Measurements from ENCODE around the gene MARF1. TPM values are rescaled to one million over a fixed set of nuclear protein-coding genes. Genes with fewer than 3 reads are reported as not detected.
A peak's percentile ranks its signal among the peaks of the same experiment; 100 is the strongest.

MARF1 gene
- total and polyA plus RNA-seq, 9 of the 15 experiments (the other 6 are each of a cell fraction or from before 2014, with no cell fraction given) = 4.7 to 33.2 (median 11.7) TPM

DNA sequence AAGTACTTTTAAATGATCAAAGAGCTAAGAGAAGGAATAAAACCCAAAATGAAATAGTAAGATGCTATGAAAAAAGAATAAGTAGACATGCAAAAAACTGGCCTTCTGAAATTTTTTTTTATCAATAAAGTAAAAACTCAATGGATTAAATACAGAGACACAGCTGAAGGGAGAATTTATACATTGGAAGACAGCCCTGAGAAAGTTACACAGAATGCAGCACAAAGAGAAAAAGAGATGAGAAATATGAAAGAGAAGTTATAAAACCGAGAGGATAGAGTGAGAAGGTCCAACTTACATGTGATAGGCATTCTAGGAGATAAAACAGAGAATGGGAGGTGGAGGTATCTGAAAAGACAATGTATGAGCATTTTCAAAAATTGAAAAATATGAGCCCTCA, 57.0 kb downstream of the MARF1 start:
- Histone ChIP-seq H3K4me2 (ENCODE audit: insufficient read depth, low read length) (no peak overlapping the region), H3K9me3 (replicated peaks; ENCODE audit: control insufficient read depth, insufficient read depth, low read depth, low read length) (peaks cover 2% of the 10 kb centered on the region; the same call in 1 of the 2 replicates), H4K20me1 (replicated peaks; ENCODE audit: control insufficient read depth, insufficient read depth, low read length) (no peaks in the 10 kb centered on the region), H3K79me2 (ENCODE audit: control insufficient read depth, insufficient read depth, low read length) (no peaks in the 10 kb centered on the region), H3K27me3 (ENCODE audit: control insufficient read depth in 2 of 2, insufficient read depth in 2 of 2, low read length in 2 of 2) (no peaks in the 10 kb centered on the region), H3K4me3 (no peak overlapping the region), H3K4me1 (replicated peaks in 1 of 2; ENCODE audit: control insufficient read depth in 2 of 2, insufficient read depth in 2 of 2, low read length in 2 of 2) (peaks cover 17 to 18% of the 10 kb centered on the region in 2 experiments), H3K27ac (ENCODE audit: extremely low read depth, low read depth, low read length) (no peak overlapping the region), H2AFZ (ENCODE audit: low read depth, low read length) (no peak overlapping the region), H3K9me1 (ENCODE audit: control insufficient read depth, insufficient read depth, low read length) (no peaks in the 10 kb centered on the region), H3K9ac (ENCODE audit: insufficient read depth in 1 of 2, low read depth in 2 of 2, low read length in 2 of 2) (no peak overlapping the region), H3K36me3 (ENCODE audit: control insufficient read depth, insufficient read depth, low read length) (no peaks in the 10 kb centered on the region)
- ChIA-PET POLR2A (interaction anchor here (2.6 kb wide), 1 partner anchor 9 kb away, joined by 12 read pairs; no protein-coding TSS in a partner anchor), CTCF (ENCODE audit: low intra/inter-chr PET ratio) (no interaction called here)
- DNase-seq (ENCODE audit: extremely low read depth in 1 of 4, low spot score in 3 of 4) = no peak
- in situ Hi-C loops (cut with MboI) = no loop called here
- TF ChIP-seq ZNF778 (CRISPR knock-in tag; IDR thresholded peaks at IDR 0.05) (no peak), TRIM28 (IDR thresholded peaks at IDR 0.05) (peak; percentile 84), TRIM24 (IDR thresholded peaks at IDR 0.05) (peak; percentile 37 to 68; a peak in 3 of 4 replicates), CHD1 (IDR thresholded peaks at IDR 0.05; ENCODE audit: low read length) (no peak), CBX3 (IDR thresholded peaks at IDR 0.05; ENCODE audit: borderline replicate concordance in 1 of 2, low read length in 2 of 2) (peak in 1 of 2 experiments; percentile 89; a peak in 2 of 3 replicates), SMARCA5 (IDR thresholded peaks at IDR 0.05) (peak; percentile 56; the same call in 1 of the 2 replicates), RBM25 (IDR thresholded peaks at IDR 0.05; ENCODE audit: low read depth, low read length, severe bottlenecking) (peak; percentile 58), CBX5 (IDR thresholded peaks at IDR 0.05; ENCODE audit: borderline replicate concordance, low read depth) (0 out of 2 replicates have a peak, but pooled peaks have one; percentile 22)
- TF ChIP-seq, protein P1, sequence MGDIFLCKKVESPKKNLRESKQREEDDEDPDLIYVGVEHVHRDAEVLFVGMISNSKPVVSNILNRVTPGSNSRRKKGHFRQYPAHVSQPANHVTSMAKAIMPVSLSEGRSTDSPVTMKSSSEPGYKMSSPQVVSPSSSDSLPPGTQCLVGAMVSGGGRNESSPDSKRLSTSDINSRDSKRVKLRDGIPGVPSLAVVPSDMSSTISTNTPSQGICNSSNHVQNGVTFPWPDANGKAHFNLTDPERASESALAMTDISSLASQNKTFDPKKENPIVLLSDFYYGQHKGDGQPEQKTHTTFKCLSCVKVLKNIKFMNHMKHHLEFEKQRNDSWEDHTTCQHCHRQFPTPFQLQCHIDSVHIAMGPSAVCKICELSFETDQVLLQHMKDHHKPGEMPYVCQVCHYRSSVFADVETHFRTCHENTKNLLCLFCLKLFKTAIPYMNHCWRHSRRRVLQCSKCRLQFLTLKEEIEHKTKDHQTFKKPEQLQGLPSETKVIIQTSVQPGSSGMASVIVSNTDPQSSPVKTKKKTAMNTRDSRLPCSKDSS (IDR thresholded peaks at IDR 0.05; ENCODE audit: low read depth, partially characterized antibody) = peak; percentile 92
- TF ChIP-seq, protein P2, sequence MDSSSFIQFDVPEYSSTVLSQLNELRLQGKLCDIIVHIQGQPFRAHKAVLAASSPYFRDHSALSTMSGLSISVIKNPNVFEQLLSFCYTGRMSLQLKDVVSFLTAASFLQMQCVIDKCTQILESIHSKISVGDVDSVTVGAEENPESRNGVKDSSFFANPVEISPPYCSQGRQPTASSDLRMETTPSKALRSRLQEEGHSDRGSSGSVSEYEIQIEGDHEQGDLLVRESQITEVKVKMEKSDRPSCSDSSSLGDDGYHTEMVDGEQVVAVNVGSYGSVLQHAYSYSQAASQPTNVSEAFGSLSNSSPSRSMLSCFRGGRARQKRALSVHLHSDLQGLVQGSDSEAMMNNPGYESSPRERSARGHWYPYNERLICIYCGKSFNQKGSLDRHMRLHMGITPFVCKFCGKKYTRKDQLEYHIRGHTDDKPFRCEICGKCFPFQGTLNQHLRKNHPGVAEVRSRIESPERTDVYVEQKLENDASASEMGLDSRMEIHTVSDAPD (CRISPR knock-in tag; IDR thresholded peaks at IDR 0.05) = no peak
- TF ChIP-seq, protein P3, sequence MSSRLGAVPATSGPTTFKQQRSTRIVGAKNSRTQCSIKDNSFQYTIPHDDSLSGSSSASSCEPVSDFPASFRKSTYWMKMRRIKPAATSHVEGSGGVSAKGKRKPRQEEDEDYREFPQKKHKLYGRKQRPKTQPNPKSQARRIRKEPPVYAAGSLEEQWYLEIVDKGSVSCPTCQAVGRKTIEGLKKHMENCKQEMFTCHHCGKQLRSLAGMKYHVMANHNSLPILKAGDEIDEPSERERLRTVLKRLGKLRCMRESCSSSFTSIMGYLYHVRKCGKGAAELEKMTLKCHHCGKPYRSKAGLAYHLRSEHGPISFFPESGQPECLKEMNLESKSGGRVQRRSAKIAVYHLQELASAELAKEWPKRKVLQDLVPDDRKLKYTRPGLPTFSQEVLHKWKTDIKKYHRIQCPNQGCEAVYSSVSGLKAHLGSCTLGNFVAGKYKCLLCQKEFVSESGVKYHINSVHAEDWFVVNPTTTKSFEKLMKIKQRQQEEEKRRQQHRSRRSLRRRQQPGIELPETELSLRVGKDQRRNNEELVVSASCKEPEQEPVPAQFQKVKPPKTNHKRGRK (tag; IDR thresholded peaks at IDR 0.05) = peak; percentile 59; the same call in 1 of the 2 replicates
- TF ChIP-seq, protein P4, sequence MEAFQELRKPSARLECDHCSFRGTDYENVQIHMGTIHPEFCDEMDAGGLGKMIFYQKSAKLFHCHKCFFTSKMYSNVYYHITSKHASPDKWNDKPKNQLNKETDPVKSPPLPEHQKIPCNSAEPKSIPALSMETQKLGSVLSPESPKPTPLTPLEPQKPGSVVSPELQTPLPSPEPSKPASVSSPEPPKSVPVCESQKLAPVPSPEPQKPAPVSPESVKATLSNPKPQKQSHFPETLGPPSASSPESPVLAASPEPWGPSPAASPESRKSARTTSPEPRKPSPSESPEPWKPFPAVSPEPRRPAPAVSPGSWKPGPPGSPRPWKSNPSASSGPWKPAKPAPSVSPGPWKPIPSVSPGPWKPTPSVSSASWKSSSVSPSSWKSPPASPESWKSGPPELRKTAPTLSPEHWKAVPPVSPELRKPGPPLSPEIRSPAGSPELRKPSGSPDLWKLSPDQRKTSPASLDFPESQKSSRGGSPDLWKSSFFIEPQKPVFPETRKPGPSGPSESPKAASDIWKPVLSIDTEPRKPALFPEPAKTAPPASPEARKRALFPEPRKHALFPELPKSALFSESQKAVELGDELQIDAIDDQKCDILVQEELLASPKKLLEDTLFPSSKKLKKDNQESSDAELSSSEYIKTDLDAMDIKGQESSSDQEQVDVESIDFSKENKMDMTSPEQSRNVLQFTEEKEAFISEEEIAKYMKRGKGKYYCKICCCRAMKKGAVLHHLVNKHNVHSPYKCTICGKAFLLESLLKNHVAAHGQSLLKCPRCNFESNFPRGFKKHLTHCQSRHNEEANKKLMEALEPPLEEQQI (IDR thresholded peaks at IDR 0.05) = 0 out of 2 replicates have a peak, but pooled peaks have one; percentile 29
- intact Hi-C loops (cut with micrococcal nuclease) = no loop called here
- no peak for ATAC-seq
- WGBS (ENCODE audit: insufficient coverage, low coverage, missing lambda C conversion rate) = 11% methylated on average over 1 of the region's 1 CpG
- no TSS peak for BruUV-seq (replicated peaks)
- FAIRE-seq = no peak
